Stimulated activated CD8-positive, alpha-beta memory T cell treated with anti-CD3 and anti-CD28 coated beads, Interleukin-4, amount 100 ng/mL, for 48 hours (primary cell): Measurements from ENCODE around the gene RET.

Source experiments
- DNase-seq: peaks from one replicate; pipeline ENCODE4 v3.0.0-alpha.2; 2020

RET gene

DNA sequence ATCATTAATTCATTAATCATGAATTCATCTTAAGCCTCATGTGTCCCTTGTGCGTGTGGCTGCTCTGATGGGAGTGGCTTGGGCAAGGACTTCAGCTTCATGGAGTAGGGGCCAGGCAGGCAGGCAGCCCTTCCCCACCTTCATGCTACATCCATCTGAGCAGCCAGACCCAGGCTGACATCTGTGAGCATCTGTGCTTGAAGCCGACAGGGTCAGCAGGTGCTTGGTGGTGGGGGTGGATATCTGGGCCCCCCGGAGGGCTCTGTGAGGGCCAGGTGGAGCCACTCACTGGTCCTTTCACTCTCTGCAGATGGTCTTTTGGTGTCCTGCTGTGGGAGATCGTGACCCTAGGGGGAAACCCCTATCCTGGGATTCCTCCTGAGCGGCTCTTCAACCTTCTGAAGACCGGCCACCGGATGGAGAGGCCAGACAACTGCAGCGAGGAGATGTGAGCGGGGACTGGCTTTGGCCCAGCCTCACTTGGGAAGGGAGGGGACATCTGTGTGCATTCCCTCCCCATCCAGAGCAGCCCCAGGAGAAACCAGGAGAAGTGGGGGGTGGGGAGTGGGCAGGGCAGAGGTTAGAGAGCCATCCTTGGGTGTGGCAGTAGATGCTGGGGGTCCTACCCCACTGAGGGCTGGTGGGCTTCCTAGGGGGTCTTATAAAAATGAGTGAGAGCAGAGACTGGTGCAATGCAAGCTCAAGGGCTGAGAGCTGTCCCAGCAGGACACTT, 46.7 kb downstream of the RET start:
- DNase-seq, result no peak

DNA sequence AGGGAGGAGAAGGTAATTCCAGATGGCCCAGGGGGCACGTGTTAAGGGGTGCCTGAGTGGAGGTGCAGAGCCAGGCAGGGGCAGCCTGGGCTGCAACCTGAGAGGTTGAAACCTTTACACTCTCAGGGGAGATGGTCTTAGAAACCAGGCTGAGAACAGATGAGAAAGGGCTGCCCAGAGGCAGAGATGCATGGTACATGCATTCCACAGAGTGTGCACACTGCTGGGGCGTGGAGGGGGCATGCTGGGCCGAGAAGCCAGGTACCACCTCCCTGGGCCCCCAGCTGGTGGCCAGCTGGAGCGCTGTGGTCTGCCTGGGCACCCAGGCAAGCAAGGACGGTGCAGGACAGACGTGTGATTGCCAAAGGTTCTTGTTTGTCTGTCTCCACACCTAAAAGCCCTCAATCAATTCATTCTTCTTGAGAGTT, 47.2 kb downstream of the RET start:
- DNase-seq, result no peak

DNA sequence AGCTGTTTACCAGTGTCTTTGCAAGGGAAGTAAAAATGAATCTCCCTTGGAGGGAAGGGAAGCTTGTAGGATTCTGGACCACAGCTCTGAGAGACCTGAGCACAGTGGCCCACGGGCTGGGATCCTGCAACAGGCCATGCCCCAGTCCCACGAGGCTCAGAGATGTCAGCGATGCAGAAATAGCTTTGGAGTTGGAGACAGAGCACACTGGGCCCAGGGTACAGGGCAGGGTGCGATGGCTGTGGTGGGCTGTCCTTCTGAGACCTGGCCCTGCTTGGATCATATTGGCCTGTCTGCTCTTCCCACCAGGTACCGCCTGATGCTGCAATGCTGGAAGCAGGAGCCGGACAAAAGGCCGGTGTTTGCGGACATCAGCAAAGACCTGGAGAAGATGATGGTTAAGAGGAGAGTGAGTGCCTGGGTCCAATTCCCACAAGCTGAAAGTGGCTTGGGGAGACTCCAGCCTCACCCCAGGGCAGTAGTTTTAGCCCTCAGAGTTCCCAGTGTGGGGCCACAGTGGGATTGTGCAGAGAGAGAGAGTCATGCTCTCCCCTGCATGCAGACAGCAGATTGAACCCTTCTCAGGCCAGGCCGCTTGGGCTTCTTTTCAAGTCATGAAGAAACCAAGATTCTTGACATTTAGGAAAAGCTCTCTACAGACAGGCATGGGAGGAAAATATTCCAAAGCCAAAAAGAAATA, 47.9 kb downstream of the RET start:
- peak; percentile 17 for DNase-seq

DNA sequence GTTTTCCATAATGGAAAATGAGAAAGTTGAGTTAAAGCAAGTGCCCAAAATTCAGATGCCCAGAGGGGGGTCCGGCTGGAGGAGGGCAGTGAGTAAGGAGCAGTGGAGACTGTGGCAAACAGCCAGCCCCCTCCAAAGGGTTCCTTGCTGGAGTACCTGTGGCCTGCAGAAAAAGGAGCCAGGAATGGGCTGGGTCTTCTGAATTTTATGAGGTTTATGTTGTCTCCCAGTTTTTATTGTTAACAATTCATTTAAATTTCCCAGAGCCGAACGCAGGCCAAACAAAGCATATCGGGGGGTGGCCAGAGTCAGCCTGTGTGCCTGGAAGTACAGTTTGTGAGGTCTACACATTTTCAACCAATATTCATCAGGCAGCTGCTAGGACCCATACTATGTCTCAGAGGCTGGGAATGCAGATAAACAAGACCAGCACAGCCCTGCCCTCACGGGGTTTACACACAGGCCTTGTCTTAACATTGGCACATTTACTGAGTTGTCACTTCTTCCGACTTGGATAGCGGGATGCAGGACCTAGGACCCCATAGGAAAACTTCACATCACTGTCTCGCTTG, 48.5 kb downstream of the RET start:
- DNase-seq, result no peak

DNA sequence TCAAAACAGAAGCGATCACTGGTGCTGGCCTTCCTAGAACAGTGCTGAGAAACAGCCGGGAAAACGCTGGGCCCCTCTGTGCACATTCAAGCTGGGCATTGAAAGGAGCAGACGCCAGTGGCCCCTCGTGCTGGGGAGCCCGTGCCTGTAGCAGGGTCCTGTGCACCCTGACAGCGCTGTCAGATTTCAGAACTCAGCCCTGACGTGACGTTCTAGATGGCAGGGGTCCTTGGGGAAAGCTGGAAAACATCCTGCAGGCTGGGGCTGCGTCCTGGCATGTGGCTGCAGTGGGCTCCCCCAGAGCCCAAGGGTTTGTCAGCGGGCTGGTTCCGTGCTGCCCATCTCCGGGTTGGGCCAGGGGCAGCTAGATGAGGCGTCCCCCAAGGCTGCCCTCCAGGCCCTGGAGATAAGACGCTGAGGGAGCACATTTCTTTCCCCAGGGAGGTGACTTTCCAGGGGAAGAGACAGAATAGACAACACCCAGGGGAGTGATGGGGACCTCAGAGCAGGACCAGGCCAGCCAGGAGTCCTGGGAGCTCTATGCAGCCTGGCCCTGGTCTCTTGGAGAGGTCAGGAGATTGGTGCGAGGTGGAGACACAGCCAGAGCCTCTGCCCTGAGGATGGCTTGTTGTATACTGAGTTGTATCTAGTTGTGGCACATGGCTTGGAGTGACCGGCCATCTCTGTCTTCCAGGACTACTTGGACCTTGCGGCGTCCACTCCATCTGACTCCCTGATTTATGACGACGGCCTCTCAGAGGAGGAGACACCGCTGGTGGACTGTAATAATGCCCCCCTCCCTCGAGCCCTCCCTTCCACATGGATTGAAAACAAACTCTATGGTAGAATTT, 49.2 kb downstream of the RET start:
- DNase-seq, result peak; percentile 16

DNA sequence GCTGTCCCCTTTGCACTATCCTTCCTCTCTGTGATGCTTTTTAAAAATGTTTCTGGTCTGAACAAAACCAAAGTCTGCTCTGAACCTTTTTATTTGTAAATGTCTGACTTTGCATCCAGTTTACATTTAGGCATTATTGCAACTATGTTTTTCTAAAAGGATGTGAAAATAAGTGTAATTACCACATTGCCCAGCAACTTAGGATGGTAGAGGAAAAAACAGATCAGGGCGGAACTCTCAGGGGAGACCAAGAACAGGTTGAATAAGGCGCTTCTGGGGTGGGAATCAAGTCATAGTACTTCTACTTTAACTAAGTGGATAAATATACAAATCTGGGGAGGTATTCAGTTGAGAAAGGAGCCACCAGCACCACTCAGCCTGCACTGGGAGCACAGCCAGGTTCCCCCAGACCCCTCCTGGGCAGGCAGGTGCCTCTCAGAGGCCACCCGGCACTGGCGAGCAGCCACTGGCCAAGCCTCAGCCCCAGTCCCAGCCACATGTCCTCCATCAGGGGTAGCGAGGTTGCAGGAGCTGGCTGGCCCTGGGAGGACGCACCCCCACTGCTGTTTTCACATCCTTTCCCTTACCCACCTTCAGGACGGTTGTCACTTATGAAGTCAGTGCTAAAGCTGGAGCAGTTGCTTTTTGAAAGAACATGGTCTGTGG, 50.0 kb downstream of the RET start:
- peak; percentile 20 for DNase-seq

DNA sequence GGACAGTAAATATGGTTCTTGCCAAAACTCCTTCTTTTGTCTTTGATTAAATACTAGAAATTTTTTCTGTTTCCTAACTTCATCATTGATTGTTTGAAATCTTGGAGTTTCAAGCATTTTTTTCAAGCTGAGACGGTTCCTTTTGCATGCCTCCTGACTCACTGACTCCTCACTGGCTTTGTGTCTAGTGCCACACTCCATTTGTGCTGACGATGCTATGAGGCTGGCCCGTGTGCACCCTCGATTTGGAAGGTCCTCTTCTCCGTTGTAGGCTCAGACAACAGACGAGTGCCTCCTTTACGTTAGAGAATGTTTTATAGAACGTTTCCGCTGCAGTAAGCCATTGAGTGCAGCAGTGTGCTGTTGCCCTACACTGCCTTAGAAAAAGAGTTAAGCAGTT, 50.6 kb downstream of the RET start:
- DNase-seq, result peak; percentile 15

DNA sequence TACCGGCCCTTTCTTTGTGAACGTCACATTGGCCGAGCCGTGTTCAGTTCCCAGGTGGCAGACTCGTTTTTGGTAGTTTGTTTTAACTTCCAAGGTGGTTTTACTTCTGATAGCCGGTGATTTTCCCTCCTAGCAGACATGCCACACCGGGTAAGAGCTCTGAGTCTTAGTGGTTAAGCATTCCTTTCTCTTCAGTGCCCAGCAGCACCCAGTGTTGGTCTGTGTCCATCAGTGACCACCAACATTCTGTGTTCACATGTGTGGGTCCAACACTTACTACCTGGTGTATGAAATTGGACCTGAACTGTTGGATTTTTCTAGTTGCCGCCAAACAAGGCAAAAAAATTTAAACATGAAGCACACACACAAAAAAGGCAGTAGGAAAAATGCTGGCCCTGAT, 51.5 kb downstream of the RET start:
- no peak for DNase-seq

DNA sequence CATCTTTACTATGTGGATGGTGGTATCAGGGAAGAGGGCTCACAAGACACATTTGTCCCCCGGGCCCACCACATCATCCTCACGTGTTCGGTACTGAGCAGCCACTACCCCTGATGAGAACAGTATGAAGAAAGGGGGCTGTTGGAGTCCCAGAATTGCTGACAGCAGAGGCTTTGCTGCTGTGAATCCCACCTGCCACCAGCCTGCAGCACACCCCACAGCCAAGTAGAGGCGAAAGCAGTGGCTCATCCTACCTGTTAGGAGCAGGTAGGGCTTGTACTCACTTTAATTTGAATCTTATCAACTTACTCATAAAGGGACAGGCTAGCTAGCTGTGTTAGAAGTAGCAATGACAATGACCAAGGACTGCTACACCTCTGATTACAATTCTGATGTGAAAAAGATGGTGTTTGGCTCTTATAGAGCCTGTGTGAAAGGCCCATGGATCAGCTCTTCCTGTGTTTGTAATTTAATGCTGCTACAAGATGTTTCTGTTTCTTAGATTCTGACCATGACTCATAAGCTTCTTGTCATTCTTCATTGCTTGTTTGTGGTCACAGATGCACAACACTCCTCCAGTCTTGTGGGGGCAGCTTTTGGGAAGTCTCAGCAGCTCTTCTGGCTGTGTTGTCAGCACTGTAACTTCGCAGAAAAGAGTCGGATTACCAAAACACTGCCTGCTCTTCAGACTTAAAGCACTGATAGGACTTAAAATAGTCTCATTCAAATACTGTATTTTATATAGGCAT, 52.3 kb downstream of the RET start:
- peak; percentile 42 for DNase-seq

DNA sequence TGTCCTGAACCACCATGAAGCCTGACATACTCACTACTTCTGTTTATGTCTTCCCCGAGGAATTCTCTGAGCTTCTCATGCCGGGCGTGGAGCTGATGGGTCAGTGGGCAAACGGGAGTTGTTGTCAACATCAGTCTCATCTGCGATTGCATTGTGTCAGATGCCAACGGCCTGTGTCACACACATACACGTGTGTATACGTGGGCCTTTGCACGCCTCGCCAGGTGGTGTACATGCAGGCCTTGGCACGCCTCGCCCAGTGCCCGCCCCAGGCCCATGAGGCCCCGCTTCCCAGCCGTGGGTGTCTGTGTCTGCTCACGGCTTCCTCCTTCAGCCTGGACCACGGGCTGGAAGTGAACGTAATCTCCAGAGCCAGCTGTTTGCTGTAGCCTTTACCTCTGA, 53.9 kb downstream of the RET start:
- DNase-seq, result peak; percentile 23

DNA sequence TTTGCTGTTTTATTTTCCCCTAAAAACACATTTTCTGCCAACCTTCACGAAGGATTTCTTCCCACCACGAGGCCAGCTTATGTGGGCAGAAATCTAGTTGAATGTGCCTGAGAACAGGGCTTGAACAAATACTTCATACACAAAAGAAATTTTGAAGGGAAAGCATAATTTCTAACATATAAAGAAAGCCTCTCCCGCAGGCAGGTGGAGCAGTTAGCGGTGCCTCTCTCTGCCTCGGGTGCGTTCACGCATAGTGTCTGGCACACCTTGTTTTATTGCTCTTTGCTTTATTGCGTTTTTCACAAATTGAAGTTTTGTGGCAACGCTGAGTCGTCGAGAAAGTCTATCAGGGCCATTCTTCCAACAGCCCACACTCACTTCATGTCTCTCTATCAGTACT, 54.4 kb downstream of the RET start:
- no peak for DNase-seq

DNA sequence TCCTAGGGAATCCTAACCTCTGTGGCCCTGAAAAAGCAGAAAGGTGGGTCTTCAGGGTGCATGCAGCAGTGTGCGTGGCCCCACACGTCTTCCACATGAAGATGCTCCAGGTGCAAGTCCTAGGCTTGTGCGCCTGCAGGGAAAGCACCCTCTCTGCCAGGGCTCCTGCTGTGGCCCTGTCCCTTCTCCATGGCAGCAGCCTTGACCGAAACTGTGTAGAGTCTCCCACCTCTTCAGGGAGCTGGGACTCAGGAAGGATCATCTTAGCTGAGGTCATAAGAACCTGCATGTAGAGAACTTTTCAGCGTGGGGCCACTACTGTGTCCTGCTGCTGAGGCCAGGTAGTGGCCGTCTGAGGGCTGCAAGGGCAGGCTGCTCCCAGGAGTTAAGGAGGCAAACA, 55.0 kb downstream of the RET start:
- DNase-seq, result no peak

DNA sequence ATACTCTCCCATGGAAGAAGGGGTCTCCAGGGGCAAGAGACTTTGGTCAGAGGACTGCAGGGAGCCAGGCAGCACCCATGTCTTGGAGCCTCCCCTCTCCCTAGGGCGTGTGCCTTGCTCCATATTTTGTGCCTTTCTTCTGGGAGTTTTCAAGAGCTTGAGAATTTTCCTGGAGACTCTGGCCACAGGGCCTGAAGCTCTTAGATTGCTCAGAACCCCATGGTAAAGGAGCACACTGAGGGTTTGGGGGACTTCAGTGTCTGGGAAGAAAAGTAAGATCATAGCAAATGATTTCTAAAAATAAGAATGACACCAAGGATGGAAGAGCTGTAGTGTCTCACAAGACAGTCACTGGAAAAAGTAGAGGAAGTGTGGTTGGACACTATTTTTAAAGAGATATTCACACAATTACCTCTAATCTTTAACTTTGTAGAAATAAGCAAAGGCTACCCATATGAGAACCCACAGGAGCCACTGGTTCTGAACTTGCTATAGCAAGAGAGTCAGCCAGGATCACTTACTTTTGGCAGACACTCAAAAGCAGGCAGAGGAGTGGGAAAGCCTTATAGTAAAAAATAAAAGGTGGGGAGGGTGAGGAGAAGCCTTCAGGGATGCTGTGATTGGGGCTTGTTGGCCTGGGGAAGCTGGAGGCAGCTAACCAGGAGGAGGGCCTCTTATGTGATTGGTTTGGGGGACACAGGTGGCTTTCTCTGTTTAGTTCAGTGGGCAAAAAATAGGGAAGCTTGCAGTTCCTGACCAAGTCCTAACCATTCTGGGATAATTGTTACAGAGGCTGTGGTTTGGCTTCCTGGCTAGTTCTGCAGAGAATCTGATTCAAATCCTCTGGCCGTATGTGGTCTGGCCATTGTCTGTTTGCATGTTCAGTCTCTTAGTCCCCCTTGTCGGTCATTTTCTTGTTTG, 56.3 kb downstream of the RET start:
- DNase-seq, result no peak

DNA sequence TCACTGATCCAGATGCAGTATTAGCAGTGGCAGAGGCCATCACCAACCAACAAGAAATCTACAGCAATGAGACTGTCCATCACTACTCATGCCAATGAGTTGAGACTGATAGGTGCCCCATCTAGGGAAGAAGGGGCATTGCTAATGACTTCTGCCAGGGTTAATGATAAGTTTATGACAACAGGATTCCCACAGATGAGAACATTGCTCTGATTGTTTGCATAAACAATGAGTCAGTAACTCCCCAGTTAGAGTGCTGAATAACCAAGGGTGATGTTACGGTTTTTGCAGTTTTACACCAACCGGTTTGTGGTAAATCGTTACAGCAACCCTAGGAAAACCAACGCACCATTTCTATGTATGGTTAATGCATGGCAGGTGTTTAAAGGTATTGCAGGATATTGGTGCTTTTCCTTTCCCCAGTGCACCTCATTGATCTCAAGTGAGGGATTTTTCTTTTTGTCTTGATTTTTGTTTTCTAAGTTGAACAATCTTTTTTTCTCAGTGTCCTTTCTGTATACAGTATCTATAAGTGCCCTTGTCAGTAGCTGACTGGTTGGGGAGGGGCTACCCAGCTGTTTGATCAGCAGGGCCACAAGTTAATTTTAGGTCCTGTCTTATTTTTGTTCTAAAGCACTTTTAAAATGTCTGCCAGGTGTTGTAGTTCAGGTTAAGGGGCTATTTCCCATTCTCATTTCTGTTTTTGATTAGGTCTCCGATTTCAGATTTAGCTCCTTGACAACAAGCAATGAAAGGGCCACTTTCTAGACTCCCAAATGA, 57.4 kb downstream of the RET start:
- DNase-seq, result no peak

DNA sequence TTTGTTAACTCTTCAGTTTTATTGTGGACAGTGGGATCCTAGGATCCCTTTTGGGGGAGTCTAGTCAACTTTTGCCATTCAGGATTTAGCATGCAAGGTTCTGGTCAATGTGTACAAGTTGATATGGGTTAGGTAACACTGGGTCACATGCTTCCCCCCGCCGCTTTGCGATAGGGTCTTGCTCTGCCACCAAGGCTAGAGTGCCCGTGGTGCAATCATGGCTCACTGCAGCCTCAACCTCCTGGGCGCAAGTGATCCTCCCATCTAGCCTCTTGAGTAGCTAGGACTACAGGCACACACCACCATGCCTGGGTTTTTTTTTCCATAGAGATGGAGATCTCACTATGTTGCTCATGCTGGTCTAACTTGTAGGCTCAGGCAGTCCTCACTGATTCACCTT, 58.2 kb downstream of the RET start:
- no peak for DNase-seq

DNA sequence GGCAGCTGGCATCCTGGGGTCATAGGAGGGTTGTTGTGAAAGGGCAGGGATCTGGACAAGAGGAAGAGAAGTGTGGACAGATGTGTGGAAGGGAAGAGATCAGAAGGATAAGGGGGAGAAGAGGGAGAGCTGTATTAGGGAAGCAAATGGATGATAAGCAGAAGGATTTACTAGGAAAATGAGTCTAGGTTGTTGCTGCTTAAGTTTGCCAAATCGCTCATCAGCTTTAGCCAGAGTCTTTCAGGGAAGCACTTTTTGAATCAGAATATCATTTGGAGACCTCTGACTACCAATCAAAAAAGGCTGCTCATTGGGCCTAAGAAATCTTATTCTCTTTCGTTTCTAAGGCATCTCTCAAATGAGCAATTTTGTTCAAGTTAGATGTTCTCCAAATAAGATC, 58.8 kb downstream of the RET start:
- no peak for DNase-seq

DNA sequence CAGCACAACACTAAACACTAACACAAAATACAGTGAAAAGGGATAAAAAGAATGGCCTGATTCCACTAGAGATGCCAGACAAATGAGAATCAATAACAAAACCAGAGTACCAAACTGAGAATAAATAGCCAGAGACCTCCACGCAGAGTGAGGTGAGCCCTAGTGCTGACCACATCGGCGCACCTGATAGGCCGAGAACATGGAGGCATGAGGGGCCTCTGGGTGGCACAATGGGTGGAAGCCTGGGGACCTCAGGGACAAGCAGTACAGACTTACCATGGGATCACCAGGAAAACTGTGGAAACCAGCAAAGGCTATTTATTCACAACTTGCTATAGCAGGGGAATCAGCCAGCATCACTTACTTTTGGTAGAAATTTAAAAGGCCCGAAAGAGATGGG, 59.6 kb downstream of the RET start:
- DNase-seq, result no peak

DNA sequence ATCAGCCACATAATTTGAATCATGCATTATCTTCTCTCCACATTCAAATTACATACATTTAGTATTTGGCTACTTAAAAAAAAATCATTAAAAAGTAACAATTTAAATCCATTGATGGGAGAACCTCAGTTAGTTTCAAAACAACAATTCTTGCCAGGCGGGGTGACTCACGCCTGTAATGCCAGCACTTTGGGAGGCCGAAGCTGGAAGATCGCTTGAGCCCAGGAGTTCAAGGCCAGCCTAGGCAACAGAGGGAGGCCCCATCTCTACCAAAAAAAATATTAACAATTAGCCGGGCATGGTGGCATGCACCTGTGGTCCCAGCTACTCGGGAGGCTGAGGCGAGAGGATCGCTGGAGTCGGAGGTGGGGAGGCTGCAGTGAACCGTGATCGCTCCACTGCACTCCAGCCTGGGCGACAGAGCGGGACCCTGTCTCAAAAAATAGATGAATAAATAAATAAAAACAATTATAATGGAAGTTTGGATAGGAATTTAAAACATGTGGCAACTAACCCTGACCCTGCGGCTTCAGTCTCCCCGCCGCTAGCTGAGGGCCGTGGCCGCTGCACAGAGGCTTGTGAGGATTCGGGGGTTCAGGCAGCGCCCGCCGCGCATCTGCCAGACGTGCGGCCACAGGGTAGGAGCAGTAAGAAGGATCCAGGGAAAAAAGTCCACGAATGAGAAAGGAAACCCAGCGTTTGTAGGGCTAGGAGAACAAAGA, 60.3 kb downstream of the RET start:
- DNase-seq, result peak; percentile 21

DNA sequence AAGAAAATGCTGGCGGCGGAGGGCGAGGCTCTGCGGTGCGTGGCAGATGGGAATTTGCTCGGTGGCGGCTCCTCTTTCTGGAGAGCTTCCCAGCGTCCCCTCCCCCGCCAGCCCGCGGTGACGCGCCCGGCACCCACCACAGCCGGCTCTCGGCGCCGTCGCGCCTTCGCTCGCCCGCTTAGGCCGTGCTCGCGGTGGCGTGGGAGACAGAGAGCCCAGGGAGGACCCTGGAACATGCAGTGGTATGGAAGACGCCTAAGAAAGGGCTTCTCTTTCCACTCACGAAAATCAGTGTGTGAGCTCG, 60.8 kb downstream of the RET start:
- peak; percentile 69 for DNase-seq
